ENCODE data around the gene MON1B.
"Not testable (repeated sequence)": the region's sequence is repeated elsewhere in the genome, so short reads cannot be mapped to it uniquely, and the experiment has no call there.

Gene MON1B

DNA sequence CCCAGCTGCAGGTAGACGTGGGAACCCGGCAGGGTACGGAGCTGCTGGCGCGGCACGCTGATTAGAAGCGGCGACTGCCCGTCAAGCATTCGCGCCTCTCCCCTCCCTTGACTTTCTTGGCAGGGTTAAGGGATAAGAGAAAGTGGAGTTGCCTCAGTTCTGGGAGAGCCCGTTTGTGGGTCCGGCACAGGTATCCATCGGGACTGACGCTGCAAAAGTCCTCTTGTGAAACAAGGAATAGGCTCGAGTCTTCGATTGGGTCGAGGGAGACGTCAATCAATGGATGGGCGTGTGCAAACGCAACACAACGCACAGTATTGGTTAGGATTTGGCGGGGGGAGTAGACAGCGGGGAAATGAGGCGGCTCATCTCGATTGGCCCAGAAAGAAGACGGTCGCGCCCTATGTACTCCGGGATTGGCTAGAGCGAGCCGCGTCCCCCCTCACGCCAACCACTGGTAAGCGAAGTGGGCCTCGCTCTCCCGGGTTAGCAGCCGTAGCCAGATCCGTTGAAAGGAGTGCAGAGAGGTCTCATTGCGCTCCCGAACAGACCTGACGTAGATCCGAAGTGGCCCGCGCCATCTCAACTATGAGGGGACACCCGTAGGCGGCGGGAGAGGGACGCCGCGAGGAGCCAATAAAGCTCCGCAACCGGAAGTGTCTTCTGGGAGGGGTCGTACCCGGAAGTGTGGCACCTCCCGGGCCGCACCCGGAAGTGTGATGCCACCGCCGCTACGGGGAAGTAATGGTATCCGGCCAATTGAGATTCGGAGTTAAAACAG lies at the start of gene MON1B:
TSS of gene MON1B (plus strand) at position 713 of the 781 bp plus-strand sequence. CDS start 296 bp downstream, outside the sequence.
- peak; percentile 94 for DNase-seq

DNA sequence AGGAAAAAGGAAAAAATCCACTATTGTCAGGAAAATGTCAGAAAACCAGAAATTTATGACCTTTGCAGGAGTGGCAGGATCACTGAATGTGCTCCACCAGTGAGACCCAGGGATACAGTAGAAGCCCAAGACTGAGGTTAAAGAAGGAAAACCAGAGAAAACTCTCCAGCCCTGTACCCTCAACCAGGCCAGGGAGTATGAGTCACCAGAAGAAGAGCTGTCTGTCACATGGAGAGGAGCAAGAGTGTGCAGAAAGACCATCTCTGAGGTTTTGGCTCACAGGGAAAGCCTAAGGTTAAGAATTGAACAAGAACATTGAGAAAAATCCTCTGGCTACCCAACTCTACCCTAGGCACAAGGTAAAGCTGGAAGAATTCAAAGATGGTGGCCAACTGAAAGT lies 47.6 kb upstream of the MON1B start:
- DNase-seq = no peak

DNA sequence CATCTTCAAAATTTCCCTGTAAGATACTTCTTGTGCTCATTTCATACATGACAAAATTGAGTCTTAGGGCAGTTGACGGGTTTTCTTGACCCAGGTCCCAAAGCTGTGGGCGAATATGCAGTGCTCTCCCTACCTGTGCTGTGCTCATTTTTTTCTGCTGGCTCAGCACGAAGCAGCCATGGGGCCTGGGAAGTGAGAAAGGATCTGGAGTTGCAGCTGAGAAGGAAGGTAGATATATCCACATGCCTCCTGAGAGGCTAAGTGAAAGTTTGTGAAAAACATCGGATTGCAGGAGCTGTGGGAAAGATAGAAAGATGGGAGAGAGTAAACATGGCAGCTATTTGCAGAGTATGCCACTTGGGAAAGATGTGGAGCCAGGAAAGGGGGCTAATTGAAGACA lies 42.9 kb upstream of the MON1B start:
- no peak for DNase-seq

DNA sequence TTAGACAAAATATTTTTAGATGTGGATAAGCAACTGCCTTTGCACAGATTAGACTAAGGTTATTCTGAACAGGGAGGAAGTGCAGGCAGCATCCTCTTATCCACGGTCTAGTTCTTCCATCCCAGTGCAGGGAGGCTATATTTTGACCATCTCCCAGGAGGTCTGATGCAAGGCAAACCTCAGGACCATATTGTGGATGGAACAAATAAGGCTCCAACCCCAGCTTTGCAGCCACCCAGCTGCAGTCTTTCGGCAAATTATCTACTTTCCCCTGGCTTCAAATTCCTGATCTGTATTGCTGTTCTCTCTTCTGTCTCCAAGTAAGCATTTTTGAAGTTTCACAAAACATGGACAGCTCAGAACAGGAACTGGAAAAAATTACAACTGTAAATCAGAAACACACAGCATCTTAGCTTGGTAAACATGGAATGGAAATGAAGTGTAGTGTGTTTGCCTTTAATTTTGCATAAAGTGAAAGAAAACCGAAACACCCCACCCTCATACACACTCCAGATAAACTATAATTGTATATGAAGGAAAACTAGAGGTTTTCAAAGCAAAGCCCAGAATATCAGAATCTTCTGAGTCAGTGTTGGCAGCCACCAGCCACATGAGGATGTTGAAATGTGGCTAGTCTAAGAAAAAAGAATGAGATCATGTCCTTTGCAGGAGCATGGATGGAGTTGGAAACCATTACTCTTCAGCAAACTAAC lies 33.5 kb upstream of the MON1B start:
- DNase-seq = no peak

DNA sequence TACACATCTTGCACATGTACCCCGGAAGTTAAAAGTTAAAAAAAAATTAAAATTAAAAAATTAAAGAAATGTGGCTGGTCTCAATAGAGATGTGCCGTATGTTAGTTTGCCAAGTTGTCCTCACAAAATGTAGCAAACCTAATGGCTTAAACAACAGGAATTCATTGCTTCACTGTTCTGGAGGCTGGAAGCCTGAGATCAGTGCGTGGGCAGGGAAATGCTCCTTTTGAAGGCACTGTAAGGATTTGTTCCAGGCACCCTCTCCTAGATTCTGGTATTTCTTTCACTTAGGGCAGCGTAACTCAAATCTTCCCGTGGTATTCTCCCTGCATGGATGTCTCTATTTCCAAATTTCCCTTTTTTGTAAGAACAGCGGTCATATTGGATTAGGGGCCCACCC lies 32.7 kb upstream of the MON1B start:
- DNase-seq = no peak

DNA sequence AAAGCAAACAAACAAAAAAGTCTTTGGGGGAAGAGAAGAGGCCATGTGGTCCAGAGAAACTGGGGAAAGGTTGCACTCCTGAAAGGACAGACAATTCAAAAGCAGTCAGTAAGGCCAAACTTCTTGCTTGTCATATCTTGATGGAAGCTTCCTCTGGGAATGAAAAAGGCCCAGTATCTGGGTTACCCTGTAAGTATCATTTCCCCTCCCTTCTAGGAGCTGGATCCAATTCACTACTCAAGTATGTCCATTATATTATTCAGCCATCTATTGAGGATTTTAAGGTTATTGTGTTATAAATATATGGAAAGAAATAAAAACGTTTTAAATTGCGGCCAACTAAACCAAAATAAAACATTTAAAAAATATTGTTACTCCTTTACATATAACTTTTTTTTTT lies 26.0 kb upstream of the MON1B start:
- DNase-seq = no peak

DNA sequence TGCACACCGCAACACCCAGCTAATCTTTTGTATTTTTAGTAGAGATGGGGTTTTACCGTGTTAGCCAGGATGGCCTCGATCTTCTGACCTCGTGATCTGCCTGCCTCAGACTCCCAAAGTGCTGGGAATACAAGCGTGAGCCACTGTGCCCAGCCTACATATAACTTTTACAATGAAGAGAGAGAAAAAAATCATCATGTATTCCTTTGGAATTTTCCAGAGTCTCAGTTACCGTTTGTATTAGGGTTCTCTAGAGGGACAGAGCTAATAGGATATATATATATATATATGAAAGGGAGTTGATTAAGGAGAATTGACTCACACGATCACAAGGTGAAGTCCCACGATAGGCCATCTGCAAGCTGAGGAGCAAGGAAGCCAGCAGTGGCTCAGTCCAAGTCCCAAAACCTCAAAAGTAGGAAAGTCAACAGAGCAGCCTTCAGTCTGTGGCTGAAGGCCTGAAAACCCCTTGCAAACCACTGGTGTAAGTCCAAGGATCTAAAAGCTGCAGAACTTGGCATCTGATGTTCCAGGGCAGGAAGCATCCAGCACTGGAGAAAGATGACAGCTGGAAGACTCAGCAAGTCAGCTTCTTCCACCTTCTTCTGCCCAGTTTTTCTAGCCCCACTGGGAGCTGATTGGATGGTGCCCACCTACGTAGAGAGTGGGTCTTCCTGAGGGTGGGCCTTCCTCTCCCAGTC lies 25.3 kb upstream of the MON1B start:
- DNase-seq = not testable (repeated sequence)

DNA sequence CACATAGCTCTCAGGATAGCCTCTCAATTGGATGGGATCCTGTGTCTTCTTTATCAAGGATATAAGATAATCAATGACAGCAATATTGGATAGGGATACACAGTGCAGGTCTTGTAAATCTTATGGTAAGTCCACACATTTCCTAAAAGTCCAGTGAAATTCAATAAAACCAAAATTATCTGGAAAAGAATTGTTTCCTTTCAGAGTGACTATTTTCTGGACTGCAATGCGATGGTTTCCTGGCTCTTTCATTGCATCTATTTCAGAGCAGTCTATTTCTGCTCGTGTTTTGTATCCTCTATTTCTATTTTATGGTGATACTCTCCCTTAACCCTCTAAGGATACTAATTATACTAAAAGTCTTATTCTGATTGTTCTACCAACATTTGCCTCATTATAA lies 24.3 kb upstream of the MON1B start:
- no peak for DNase-seq

DNA sequence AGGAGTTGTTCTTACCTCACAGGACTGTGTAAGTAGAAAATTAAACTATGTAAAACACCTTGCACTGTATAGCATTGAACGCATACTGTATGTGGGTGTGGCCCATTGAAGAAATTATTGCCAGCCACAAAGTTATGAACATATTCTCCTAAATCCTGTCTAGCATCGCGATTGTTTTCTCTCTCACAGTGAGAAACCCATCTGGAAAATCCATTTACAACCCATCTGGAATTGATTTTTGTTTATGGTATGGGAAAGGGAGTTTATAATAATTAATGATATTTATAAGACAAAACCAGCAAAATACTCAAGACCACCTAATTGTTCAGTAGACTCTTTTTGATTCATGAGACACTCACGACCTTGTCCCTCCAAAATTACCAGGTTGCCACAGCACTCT lies 22.1 kb upstream of the MON1B start:
- no peak for DNase-seq

DNA sequence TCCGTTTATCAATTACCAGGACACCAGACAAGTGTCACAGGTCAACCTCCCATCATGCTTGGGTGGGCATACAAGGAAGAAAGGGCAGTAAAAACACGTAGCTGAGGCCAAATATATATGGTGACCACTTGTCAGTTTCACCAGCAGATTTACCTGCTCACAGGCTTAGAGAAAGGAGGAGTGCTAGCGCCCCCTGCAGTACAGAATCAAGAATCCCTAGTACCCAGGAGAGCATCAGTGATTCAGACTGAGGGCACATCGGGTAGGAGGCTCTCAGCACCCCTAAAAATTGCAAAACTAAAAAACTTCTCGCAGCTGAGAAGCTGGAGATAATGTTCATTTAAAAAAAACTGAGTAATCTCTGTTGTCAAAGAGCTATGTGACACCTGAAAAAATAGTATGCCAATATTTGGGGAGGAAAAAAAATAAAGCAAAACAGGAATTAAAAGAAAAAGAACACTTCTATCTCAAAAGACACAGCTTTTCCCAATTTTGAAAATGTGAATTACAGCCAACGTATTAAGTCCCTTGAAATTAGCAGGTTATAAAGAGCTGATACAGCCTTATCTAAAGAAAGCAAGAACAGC lies 21.2 kb upstream of the MON1B start:
- peak; percentile 3 for DNase-seq

DNA sequence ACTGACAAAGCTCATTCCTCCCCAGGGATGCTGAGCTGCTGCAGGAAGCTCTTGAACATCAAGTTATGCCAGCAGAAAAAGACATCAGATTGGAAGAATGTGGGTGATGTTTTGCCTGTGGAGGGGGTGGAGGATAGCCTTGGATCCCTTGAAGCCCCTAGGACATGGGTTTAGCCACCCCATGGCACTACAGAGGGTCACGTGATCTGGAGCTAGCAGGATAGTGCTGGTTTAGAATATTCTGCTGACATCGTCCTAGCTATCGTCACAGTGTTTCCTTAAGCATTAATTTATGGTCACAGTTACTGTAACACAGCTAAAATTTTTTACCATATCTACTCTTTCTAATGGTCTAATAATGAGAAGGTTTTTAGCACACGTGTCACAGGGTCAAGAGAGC lies 20.2 kb upstream of the MON1B start:
- no peak for DNase-seq

DNA sequence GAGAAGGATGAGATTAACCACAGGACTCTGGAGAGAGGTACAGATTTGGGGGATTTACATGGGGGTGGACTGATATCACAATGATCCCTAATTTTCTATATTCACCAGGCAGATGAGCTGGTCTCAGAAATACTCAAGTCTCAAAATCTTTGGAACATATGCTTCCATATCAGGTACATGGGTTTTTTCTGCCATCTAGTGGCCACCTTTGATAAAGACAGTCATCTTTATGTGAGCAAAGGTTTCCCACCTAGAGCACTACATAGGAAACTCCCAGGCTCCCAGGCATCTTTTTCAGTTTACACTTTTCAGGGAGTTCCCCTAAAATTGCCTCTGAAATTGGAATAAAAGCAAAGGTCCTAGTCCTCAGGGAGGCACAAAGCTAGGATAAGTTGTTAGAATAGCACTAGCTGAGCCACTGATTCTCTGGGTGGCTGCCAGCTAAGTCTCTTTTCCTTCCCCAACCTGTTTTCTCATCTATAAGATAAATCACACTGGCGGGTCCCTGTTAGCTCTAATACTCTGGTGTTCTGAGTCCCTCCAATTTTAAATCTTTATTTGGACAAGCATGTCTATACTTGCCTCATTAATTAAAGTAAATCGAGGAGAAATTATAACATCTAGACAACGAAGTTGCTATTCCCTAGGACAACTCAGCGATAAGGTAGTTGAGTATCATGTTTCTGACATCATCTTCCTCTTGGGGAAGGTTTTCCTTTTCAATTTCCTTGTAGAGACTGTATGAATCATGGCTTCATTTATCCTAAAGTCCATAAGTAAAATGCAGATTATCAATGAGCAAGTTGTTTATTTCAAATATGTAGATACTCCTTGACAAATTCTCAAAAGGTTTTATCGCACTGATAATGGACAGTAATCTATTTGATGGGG lies 19.0 kb upstream of the MON1B start:
- peak; percentile 48 for DNase-seq

DNA sequence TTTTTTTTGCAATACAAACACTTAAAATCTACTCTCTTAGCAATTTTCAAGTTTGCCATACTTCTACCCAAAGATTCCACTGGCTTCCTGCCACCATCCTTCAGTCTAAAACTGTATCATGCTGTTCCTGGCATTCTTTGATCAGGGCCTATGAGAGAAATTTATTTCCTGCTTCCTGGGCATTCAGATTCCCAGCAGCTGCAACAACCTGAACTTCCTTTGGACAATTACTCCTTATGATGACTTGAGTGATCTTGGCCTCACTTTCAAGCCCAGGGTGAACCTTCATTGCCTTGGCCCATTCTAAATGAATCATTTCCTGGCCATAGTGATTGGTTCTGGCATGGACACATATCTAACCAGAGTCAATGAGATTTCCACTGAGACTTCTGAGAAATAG lies 18.0 kb upstream of the MON1B start:
- no peak for DNase-seq

DNA sequence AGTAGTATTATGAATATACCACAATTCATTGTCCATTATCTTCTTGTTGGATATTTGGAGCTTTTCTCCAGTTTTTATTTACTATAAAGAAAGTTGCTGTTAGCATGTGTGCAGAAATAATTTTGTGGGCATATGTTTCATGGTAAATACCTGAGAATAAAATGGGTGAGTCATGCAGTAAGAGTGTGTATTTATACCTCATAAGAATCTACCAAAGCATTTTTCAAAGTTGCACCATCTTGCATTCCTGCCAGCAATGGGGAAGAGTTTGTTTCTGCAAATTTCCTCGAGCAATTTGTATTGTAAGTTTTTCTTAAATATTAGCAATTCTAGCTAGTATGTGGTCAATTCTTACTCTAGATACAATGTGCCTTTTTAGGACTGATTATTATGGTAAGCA lies 7.9 kb upstream of the MON1B start:
- DNase-seq = no peak

DNA sequence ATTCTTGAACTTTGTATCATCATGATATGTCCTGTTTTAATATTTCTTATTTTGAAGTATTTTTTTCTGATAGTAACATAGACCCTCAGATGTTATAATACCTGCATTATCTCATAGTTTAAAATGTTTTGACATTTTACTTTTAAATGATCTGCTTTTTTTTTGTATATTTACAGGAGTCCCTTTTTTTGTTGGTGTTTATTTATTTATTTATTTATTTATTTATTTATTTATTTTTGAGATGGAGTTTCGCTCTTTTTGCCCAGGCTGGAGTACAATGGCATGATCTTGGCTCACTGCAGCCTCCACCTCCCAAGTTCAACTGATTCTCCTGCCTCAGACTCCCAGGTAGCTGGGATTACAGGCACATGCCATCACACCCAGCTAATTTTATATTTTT lies 4.7 kb upstream of the MON1B start:
- DNase-seq = not testable (repeated sequence)

DNA sequence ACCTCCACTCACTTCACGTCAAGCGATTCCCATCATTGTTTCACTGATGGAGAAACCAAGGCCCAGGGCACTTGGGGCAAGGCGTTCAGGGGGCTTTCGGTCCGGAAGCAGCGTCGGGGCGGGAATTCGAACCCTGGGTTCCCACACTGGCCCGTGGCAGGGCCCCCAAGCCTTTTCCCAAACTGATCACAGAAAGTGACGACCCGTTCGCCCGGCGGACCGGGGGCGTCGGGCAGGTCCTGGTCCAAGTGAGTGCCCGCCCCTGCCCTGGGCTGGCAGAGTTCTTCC lies 856 bp upstream of the MON1B start:
- DNase-seq = peak; percentile 28

DNA sequence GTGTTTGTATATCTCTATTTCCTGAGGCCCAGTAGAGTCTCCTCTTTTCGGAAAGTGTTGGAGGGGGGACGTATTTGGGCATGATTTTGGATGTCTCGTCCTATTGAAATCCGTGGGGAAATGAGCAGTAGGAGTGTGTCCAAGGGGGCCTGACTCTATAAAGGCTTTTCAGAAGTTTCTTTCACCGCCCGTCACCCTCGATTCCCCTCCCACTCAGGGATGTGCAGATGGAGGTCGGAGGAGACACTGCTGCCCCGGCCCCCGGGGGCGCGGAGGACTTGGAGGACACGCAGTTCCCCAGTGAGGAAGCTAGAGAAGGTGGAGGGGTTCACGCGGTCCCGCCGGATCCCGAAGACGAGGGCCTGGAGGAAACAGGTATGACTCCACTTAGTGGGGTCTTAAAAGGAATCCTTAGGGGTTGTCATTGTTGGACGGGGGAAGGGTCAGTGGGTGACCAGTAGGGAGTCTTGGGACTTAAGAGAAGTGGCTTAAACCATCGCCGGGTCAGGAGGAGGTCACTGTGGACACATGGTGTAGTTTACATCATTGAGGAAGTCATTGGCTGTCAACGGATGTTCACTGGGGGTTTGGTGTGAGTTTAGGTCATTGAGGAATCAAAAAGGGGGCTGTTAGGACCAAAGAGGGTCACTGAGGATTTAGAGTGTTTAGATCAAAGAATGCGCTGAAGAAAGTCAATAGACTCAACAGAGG lies 424 bp downstream of the MON1B start:
- DNase-seq = no peak

DNA sequence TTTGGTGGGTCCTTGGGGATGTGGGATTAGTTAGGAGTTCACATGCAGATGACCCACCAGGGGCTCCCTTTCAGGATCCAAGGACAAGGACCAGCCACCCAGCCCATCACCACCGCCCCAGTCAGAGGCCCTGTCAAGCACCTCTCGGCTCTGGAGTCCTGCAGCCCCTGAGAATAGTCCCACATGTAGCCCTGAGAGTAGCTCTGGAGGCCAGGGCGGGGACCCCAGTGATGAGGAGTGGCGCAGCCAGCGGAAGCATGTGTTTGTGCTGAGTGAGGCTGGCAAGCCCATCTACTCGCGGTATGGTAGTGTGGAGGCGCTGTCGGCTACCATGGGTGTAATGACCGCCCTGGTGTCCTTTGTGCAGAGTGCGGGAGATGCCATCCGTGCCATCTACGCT lies 2.4 kb downstream of the MON1B start:
- DNase-seq = no peak

DNA sequence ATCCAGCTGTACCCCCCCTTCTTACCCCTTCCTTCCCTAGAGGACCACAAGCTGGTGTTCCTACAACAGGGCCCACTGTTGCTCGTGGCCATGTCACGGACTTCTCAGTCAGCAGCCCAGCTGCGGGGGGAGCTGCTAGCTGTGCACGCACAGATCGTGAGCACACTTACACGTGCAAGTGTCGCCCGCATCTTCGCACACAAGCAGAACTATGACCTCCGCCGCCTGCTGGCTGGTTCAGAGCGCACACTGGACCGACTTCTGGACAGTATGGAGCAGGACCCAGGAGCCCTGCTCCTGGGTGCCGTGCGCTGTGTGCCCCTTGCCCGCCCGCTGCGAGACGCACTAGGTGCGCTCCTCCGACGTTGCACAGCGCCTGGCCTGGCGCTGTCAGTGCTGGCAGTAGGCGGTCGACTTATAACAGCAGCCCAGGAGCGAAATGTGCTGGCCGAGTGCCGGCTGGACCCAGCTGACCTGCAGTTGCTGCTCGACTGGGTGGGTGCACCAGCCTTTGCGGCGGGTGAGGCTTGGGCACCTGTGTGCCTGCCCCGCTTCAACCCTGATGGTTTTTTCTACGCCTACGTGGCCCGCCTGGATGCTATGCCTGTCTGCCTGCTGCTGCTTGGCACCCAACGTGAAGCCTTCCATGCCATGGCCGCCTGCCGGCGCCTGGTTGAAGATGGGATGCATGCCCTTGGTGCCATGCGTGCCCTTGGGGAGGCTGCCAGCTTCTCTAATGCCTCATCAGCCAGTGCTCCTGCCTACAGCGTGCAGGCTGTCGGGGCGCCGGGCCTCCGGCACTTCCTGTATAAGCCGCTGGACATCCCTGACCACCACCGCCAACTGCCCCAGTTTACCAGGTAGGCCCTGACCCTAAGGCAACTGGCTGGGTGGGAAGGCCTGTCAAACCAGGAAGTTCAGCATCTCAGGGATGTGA lies 3.6 kb downstream of the MON1B start:
- no peak for DNase-seq

DNA sequence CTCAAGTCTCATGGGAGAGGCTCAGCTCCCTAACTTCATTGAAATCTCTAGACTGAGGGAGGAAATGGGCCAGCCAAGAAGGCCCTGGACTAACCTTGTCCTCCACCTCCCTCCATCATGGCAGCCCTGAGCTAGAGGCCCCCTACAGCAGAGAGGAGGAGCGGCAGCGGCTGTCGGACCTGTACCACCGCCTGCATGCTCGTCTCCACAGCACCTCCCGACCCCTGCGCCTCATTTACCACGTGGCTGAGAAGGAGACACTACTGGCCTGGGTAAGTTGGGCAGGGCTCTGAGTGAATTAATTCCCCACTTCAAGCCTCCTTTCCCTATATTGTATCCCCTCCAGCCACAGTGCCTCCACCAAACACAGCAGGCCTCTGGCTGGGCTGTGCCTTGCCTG lies 4.4 kb downstream of the MON1B start:
- no peak for DNase-seq

DNA sequence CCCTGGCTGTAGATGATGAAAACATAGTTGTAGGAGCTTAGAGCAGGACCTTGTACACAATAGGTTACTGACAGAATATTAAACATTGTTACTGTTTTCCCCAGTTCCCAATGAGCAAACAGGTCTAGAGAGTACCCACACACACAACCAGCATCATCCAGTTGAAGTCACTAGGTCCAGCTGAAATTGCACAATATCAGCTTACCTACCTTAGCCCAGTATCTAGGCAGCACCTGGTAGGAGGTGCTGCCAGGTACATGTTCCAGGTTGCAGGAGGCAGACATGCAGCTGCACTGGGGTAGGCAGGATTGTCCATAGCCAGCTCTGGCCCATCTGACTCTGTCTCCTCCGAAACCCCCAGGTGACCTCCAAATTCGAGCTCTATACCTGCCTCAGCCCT lies 6.8 kb downstream of the MON1B start:
- no peak for DNase-seq

All from NCI-H1105 treated with DMSO at 0.1 percent for 48 hours (cell line).